Effector memory CD4-positive, alpha-beta T cell (primary cell): Measurements from ENCODE around the gene SHISA4.

Experiments
- DNase-seq, 3 donors: peaks; one replicate each; pipeline ENCODE4 v3.0.0-alpha.2; 2020
- H3K27ac ChIP-seq: 2 replicates; pipeline ENCODE4 v1.7.0; 2013; ENCODE audit warnings: mild to moderate bottlenecking, low read length, moderate library complexity; ENCODE audit not compliant: insufficient read depth, poor library complexity, severe bottlenecking
- H3K27me3 ChIP-seq: replicated peaks from 2 replicates; pipeline ENCODE4 v1.7.0; 2013; ENCODE audit warnings: mild to moderate bottlenecking, low read length; ENCODE audit not compliant: insufficient read depth, control insufficient read depth, poor library complexity, severe bottlenecking
- H3K36me3 ChIP-seq: 2 replicates; pipeline ENCODE4 v1.7.0; 2013; ENCODE audit warnings: mild to moderate bottlenecking, low read length, moderate library complexity; ENCODE audit not compliant: control insufficient read depth, insufficient read depth
- H3K4me1 ChIP-seq: 2 replicates; pipeline ENCODE4 v1.7.0; 2013; ENCODE audit warnings: low read length, mild to moderate bottlenecking; ENCODE audit not compliant: control insufficient read depth, insufficient read depth, poor library complexity, severe bottlenecking
- H3K4me3 ChIP-seq: 2 replicates; pipeline ENCODE4 v1.7.0; 2013; ENCODE audit warnings: low read length, low read depth, mild to moderate bottlenecking; ENCODE audit not compliant: insufficient read depth, poor library complexity, severe bottlenecking
- H3K9me3 ChIP-seq: 2 replicates; pipeline ENCODE4 v1.7.0; 2013; ENCODE audit warnings: mild to moderate bottlenecking, low read length, moderate library complexity; ENCODE audit not compliant: control insufficient read depth

The SHISA4 gene

DNA sequence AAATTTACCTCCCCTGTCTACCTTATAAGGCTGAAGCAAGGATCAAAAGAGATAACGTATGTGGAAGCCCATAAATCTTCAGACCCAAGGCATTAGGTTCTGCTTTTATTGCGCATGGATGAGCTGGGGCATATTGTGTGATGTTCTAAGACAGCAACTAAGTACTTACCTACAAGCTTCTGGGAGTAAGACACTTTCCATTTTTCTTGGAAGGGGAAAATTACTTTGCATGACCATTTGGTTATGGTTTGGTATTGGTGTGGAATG is 36.5 kb downstream of the SHISA4 start:
- no peak for DNase-seq
- Histone ChIP-seq H3K27me3 (no peaks in the 10 kb centered on the region), H3K9me3 (no peaks in the 10 kb centered on the region), H3K27ac (no peak overlapping the region), H3K36me3 (no peaks in the 10 kb centered on the region), H3K4me3 (no peak overlapping the region), H3K4me1 (no peaks in the 10 kb centered on the region)

DNA sequence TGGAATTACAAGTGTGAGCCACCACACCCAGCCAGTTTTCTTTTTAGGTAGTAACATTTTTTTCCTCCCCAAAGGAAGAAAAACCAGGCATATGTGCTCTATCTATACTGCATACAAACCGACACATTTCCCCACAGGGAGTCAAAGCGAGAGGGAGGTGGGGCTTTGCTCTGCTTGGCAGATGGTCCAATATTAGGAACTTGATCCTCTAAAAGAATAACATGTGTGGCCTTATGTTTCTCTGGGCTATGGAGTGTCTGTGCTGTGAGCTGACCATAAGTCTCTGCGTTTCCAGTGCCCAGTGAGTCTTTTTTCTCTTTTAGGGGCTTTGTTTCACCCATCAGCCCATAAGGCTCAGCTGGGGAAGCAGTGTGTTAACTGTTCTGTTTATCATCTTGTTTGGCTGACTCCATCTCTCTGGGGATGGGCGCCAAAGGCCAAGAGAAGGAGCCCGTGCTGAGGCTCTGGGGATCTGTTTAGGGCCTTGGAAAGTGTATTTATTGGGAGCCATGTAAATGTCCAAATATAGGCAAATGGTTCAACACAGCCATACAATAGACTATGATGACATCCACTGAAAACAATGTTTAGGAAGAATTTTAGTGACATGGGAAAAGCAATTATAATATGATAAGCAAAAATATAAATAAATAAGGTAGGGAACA is 37.4 kb downstream of the SHISA4 start:
- H3K4me1 ChIP-seq = no peaks in the 10 kb centered on the region
- H3K27ac ChIP-seq = no peak overlapping the region
- no peaks in the 10 kb centered on the region for H3K27me3 ChIP-seq
- H3K4me3 ChIP-seq = no peak overlapping the region
- no peaks in the 10 kb centered on the region for H3K9me3 ChIP-seq
- H3K36me3 ChIP-seq = no peaks in the 10 kb centered on the region
- no peak for DNase-seq

DNA sequence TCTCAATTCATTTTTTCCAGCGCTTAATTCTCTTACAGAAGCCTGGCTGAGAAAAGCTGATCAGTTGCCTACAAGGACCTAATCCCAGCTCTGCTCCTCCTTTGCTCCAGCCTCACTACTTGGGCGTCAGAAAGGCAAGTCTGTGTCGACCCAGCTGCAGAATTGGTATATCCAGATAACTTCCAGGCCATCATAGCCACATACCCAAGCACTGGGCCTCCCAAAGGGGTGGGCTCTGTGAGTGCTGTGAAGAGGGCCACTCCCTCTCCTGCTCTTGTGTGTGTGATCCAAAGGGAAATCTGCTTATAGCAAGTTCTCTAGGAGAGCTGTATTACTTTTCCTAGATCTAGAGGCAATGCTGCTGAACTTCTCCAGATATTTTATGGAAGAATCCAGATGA is 39.6 kb downstream of the SHISA4 start:
- H3K9me3 ChIP-seq = no peaks in the 10 kb centered on the region
- DNase-seq = no peak
- H3K27ac ChIP-seq = no peak overlapping the region
- no peaks in the 10 kb centered on the region for H3K36me3 ChIP-seq
- H3K27me3 ChIP-seq = no peaks in the 10 kb centered on the region
- H3K4me1 ChIP-seq = no peaks in the 10 kb centered on the region
- H3K4me3 ChIP-seq = no peak overlapping the region

DNA sequence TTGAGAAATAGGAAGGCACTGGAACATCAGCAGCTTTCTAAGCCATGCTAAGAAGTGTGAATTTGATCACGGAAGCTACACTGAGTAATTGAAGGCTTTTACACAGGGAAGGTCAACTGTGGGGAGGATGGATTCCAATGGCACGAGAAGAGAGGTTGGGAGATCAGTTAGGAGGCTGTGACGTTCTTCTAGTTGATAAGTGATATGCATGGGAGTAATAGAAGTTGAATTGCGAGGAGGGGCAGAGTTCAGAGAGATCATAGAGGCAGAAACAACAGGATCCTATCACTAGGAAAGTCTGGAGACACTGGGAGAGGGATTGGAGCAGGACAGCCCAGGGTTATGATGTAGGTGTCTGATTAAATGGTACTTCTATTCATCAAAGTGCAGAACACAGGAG is 41.4 kb downstream of the SHISA4 start:
- Histone ChIP-seq H3K9me3 (no peaks in the 10 kb centered on the region), H3K4me3 (no peak overlapping the region), H3K27me3 (no peaks in the 10 kb centered on the region), H3K36me3 (no peaks in the 10 kb centered on the region), H3K27ac (no peak overlapping the region), H3K4me1 (no peaks in the 10 kb centered on the region)
- DNase-seq = no peak

DNA sequence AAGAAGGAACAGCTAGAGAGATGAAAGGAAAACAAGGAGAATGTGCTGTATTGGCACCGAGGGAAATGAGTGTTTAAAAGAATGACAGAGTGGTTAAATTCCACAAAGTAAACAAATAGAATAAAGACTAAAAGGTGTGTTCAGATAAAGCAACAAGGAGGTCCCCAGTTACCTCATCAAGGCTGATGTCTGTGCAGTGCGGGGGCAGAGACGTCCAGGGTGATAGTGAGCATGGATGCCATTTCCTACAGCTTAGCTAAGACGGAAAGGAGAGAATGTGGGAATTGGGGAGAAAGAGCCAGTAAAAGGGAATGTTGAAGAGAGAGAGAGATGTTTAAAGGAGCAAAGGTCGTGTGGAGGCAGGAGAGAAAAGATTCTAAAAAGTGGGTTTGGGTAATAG is 42.1 kb downstream of the SHISA4 start:
- DNase-seq = no peak
- Histone ChIP-seq H3K27me3 (no peaks in the 10 kb centered on the region), H3K4me1 (no peaks in the 10 kb centered on the region), H3K4me3 (no peak overlapping the region), H3K9me3 (no peaks in the 10 kb centered on the region), H3K36me3 (no peaks in the 10 kb centered on the region), H3K27ac (no peak overlapping the region)

GRCh38 chr1:201933840-201934430 is 45.2 kb downstream of the SHISA4 start:
- no peaks in the 10 kb centered on the region for H3K27me3 ChIP-seq
- no peaks in the 10 kb centered on the region for H3K9me3 ChIP-seq
- no peak overlapping the region for H3K4me3 ChIP-seq
- H3K36me3 ChIP-seq = no peaks in the 10 kb centered on the region
- no peak overlapping the region for H3K27ac ChIP-seq
- no peaks in the 10 kb centered on the region for H3K4me1 ChIP-seq
- DNase-seq = no peak

- Histone ChIP-seq H3K27ac (no peak overlapping the region), H3K4me1 (no peaks in the 10 kb centered on the region), H3K9me3 (no peaks in the 10 kb centered on the region), H3K4me3 (no peak overlapping the region), H3K27me3 (no peaks in the 10 kb centered on the region), H3K36me3 (no peaks in the 10 kb centered on the region)
- DNase-seq = no peak
These were observed 49.0 kb downstream of the SHISA4 start for GRCh38 chr1:201937624-201938213.

DNA sequence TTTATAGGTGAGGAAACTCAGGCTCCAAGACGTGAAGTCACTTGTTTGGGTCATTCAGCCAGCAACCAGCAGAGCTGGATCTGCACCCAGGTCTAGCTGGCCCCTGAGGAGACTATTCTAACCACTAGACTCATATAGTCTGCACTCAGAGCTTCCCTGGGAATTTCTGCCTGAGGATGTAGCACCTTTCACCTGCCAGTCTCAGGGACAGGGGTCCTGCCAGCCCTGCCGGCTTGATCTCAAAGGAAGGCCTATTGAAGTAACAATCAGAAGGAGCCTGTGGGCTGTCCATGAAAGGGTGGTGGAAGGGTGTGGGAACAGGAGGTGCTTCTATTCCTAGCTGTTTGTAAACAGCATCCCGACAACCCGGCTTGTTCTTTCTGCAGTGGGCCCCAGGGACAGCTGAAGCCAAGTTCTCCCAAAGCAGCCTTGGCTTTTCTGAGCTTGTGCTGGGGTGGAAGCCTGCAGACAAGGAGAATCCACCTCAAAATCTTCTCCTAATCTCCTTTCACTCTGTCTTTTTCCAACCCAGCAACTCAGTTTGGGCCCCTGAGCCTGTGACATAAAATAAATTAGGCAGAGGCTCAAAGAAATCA is 49.8 kb downstream of the SHISA4 start:
- no peak overlapping the region for H3K27ac ChIP-seq
- H3K4me3 ChIP-seq = no peak overlapping the region
- no peaks in the 10 kb centered on the region for H3K4me1 ChIP-seq
- H3K9me3 ChIP-seq = no peaks in the 10 kb centered on the region
- H3K27me3 ChIP-seq = no peaks in the 10 kb centered on the region
- no peaks in the 10 kb centered on the region for H3K36me3 ChIP-seq
- no peak for DNase-seq

- Histone ChIP-seq H3K27ac (no peak overlapping the region), H3K36me3 (no peaks in the 10 kb centered on the region), H3K4me3 (no peak overlapping the region), H3K27me3 (no peaks in the 10 kb centered on the region), H3K4me1 (no peaks in the 10 kb centered on the region), H3K9me3 (no peaks in the 10 kb centered on the region)
- DNase-seq = no peak
These were observed 50.5 kb downstream of the SHISA4 start for GRCh38 chr1:201939148-201939547.

- Histone ChIP-seq H3K4me1 (no peaks in the 10 kb centered on the region), H3K36me3 (no peaks in the 10 kb centered on the region)
These were observed 50.9 kb downstream of the SHISA4 start for GRCh38 chr1:201939574-201939973.

More at GRCh38 chr1:201939574-201939973, 50.9 kb downstream of the SHISA4 start:
- Histone ChIP-seq H3K27ac (no peak overlapping the region), H3K27me3 (no peaks in the 10 kb centered on the region), H3K9me3 (no peaks in the 10 kb centered on the region), H3K4me3 (no peak overlapping the region)
- DNase-seq = no peak
